Endothelial cell of hepatic sinusoid (primary cell): ENCODE results near the gene KCNQ5.
"Not testable (repeated sequence)": the region's sequence is repeated elsewhere in the genome, so short reads cannot be mapped to it uniquely, and the experiment has no call there.

ENCODE experiments used
- in situ Hi-C: cut with HindIII; loops from 2 replicates; pipeline ENCODE4 v1.10.0; 2017; ENCODE audit warnings: low sequenced_read_pairs

The KCNQ5 gene

DNA sequence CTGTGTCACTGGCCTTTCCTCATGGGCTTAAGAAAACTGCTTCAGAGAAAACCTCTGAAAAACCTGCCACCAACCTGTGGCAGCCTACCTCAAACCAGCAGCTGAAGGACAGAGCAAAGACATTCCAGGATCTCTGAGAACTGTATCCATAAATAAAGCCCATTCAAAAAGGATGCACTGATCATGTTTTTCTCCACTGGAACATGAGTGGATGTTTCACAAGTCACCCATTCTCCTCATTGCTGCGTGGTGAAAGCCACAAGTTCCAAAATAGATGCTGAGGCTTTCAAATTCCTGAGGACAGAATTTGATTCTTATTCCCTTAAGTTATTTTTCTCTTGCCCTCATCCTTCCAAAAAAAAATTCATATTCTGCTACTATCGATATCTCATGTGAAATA is 322.8 kb downstream of the KCNQ5 start:
- in situ Hi-C loops: no loop called here

DNA sequence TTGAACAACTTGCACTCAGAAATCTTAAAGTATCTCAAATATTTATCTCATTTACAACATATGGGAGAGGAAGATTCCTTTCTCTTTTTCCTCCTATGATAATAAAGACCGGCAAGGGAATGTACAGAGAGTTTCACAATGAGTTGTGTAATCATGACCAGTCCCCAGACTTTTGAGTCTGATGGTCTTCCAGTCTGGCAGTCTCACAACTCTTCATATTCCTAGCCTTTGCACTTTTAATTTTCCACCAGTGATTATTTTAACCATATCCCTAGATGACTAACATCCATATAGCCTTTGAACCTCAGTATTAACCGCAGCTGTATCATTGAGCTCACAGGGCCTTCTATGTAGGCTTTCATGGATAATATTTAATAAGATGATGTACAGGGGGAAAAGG is 324.9 kb downstream of the KCNQ5 start:
- in situ Hi-C loops: no loop called here

DNA sequence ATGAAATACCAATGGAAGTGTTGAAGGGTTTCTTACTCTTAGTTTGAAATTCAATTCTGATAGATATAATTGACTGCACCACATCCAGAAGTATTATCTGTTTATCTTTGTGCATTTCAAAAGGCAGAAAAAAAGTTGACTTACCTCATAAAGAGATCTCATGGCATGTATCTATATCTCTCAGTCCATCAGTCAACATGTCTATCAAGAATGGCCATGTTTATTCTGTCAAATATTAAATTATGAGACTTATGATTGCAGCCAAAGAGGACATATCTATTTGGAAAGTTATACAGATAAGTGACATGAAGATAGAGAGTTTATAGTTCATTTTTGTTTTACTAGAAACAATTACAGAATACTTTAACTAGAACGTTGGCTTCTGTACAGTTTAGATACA is 325.7 kb downstream of the KCNQ5 start:
- in situ Hi-C loops: no loop called here

DNA sequence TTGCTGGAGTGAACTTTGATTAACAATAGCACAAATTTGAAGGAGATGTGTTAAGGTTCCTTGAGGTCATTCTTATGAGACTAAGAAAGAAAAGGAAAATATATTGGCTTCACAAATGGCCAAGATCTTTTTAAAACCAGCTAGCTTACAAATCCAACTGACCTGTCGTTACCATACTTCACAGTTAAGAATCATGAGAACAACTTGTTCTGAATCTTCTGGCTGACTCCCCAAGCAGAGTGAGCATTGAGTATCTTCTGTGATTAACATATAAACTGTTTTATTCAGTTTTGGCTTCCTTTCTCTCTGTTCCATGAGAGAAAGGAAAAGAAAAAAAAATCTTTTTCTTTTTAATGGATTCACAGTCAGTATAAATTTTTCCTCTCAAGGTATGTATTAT is 326.3 kb downstream of the KCNQ5 start:
- in situ Hi-C loops: no loop called here

DNA sequence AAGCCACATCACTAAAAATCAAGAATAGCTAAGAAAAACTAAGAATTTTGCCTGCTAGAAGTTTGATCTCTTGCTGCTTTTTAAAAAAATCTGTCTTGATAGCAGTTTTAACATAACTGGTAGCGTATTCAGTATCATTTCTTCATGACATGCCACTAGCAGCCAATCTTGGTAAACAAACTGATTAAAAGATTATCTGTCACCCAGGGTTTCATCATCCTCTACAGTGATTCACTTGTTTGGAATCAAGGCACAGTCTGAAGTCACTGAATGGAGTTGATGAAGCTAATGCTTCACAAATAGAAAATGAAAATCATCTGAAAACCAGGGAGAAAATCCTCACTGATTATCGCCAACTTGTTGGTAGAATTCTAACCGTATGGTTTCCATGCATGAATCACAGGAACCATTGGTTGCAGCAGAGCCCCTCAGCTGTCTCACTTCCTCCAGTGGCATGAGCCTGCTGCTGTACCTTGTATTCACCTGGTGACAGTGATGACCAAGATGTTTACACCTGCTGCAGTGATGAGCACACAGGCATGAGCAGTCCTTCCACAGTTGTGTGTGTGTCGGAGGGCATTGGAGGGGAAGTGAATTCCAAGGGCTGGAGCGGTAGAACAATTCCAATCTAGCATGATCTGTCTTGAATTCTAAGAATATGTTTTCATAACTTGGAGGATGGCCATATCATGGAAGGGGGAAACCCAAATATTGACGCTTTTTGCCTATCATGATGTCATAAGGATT is 328.4 kb downstream of the KCNQ5 start:
- in situ Hi-C loops: no loop called here

DNA sequence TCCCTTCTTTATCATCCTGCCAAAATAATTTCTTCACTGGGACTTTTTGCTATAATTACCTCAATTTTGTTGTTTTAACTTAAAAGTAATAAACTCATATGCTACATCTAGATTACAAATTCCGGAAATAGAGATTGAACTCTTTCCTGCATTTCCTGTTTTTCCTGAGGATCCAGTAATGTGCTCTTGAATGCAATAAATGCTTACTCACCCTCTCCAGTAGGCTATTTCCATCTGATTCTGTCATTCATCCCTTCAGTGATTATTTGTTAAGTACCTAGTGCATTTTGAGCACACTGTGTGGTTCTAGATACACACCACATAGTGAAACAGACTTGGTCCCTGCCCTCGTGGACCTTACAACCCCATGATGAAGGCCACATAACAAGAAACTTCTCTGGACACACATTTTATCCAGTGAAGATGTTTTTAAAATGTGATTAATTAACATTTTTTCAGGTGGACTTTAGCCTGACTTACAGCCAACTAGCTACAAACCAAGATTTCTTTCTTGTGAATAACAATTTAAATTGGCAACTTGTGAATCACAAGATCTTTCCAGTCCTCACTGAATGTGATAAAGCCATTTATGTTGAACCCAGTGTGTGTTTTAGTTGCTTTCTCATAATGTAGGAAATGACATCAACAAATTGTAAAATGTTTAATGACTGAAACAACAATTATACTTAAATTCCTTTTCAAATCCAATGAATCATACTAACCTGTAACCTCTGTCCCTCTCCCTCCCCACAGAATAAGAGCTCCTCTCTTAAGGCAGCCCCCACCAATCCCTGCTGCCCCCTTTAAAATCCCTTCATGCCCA is 331.2 kb downstream of the KCNQ5 start:
- in situ Hi-C loops: no loop called here

DNA sequence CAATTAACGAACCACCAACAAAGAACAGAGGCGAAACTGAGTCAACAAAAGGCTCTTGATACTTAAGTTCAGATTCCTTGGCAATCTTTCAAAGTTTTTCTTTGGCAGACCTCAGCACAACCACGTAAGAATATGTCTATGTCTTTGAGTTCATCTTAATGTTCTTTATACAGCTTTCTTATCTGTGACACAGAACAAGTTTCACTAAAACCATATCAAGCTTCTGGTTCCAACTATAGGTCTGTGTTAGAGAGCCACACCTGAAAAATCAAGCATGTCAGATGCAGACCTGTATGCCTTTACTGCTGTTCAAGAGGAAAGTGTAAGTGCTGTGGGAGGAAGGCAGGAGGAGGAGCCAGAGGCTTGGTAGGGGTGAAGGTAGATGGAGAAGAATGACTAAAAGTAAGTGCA is 332.1 kb downstream of the KCNQ5 start:
- in situ Hi-C loops: no loop called here

DNA sequence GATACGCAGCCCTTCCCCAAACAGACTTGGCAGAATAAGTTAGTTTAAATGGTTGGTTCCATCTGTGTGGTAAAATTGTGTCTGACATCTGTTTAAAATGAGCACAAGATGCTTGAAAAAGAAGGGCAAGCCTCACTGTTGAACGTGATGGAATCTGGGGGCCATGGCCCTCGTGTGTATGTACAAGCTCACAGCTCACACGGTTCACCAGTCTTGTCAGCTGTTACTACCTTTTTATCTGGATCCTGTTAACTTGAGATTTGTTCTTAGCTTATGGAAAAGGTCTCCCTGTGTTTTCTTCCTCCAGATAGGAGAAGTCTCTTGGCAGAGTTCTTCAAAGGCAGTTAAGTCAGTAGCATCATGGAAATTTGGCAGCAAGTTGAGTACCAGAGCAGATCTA is 332.9 kb downstream of the KCNQ5 start:
- in situ Hi-C loops: no loop called here

DNA sequence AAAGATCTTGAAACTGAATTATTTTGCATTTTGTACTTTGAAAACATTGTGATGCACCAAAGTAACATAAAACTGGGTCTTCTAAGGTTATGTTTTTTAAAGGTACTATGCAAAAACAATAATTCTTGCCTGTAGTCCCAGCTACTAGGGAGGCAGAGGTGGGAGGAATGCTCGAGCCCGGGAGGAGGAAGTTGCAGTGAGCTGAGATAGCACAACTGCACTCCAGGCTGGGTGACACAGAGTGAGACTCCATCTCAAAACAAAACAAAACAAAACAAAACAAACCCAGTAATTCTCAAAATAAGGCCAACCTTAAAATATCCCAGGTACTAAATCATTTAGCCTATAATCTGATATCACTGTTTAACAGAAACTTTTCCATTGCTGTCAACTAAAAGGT is 333.8 kb downstream of the KCNQ5 start:
- in situ Hi-C loops: no loop called here

DNA sequence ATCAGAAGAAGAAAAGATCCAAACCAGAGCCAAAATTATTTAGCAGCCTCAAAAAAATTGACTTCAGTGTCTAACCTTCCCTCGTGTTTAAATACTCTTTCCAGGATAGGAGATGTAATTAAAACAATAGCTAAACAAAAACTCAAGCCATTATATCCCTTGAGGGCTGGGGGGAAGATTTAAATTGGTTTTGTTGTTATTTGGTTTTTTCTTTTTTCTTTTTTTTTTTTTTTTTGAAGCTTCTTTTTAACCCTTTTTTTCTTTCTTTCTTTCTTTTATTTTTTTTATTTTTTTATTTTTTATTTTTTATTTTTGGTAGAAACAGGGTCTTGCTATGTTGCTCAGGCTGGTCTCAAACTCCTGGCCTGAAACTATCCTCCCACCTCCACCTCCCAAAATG is 334.4 kb downstream of the KCNQ5 start:
- in situ Hi-C loops: no loop called here

DNA sequence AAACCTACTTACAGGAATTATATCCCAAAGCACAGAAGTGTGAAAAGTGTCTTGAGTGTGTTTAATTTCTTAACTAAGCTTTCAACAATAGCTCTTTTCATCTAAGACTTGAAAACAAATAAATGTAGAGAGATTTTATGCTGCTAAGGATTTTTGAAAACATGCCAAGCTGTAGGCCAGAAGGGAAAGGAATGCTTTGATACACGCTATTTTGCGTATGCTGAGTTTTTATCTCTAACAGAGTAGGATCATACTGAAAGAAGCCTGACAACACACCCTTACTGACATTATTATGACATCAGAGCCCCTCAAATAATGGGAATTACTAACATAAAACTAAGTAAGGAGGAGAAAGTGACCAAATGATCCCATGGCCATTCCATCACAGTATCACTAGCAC is 338.0 kb downstream of the KCNQ5 start:
- in situ Hi-C loops: no loop called here

DNA sequence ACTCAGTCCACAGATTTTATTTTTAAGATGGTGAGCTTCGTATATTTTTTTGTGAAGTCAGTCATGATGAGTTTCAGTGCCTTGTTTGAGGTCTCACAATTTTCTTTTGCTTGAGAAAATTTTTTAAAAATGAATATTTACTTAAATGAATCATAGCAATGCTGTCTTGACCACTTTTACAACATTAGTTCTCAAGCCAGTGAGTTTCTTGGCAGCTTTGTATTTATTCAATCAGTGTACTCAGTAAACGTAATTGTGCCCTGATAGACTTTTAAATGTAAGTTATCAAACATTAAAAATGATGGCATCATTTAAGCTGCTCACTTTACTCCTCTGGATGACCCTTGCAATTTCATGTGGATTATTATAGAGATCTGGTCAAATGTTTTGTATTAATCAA is 342.1 kb downstream of the KCNQ5 start:
- in situ Hi-C loops: no loop called here

DNA sequence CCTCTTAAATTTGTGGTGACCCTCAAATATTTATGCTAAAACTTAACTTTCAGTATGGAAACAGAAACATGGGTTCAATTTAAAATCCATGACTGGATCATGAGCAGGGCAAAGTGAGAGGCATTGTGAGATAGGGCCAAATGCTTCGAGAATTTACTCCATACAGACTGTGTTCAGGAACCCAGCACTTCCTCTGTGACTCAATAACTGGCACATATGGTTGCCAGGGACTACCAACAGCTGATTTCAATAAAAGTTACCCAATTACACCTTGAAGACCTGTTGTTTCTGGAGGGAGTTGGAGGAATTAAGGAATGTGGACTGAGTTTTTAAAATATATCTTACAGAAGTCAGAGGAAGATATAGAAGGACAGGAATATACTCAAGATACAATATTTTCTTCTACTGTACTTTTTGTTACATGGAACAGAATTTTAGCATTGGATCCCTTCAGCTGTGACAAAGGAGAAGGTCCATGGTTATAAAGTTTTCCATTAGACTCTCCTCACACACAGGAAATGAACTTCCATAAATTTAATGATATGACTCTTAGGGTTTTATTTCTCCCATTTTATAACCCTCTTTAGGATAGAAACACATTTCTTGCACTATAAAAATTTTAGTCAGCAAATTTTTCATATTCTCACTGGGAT is 344.9 kb downstream of the KCNQ5 start:
- in situ Hi-C loops: no loop called here

DNA sequence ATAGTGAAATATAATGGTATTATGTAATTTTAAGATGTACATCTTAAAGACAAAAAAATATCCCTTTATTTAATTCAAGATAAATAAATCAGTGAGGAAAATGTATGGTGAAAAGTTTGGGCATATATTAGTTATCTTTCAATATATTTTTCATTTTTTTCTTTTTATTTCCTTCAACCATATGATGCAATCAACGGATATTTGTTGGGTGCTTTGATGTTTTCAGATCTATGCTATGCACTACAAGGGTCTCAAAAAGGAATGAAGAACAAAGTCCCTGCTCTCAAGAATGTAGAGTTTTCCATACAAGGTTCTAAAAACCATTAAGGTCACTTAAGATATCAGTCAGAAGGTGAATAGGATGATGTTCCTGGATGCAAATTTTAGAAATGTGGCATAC is 345.5 kb downstream of the KCNQ5 start:
- in situ Hi-C loops: no loop called here

DNA sequence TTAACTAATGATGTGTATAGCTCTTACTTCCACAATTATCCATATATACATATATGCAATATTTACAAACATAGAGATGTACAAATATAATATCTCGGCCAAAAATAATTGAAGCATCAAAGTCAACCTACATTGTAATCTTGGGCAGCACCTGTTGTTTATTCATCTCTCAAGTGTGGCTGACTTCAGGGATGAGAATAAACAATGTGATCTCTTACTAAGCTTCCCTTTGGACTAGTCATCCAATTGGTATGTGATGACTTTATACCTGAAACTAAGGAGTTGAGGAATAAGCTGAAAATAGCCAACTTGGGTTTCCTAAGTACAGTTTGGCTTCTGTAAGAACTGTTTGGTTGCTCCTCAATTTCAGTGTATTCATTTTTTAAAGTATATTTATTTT is 346.8 kb downstream of the KCNQ5 start:
- in situ Hi-C loops: no loop called here

DNA sequence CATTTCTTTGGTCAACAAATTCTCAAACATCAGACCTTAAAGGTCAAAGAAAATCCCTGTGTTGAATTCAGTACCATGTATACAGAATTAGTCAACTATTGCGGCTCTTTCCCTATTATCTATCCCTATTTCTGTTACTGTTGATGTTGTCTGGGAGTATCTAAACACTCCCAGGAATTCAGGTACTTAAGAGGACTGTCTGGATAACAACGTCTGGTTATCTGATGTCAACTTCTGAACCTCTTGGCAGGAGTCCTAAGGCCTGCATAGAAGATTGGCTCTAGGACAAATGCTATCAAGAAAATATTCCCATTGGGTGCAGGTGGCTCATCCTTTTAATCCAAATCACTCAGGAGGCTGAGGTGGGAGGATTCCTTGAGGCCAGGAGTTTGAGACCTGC is 347.8 kb downstream of the KCNQ5 start:
- in situ Hi-C loops: no loop called here

DNA sequence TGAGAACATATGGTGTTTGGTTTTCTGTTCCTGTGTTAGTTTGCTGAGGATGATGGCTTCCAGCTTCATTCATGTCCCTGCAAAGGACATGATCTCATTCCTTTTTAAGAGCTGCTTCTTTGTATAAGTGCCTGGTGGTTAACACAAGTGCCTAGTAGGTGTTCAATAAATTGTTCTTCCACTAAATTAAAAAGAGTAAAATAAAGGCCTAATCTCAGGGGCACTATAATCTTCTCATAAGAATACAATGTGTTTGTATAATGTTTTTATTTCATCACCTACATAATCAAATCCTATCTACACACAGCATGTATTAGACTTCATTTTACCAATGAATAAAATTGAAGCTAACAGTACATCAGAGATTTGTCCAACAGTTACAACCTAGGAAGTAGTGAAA is 350.7 kb downstream of the KCNQ5 start:
- in situ Hi-C loops: no loop called here

DNA sequence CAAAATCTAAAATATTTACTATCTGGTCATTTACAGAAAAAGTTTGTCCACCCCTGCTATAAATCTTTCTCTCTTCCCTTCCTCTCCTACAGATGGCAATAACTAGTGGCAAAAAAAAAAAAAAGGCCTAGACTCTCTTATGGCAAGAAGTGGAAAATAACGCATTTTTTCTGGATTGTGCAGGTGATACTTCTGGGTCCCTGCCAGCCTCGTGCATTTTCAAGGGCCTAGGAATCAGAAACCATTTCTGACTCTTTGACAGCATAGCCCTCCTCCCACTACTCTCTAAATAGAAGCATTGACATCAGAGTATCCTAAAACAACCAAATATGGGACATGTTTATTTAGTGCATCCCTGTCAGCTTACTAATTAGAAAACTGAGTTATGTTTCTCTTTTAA is 352.4 kb downstream of the KCNQ5 start:
- in situ Hi-C loops: no loop called here

DNA sequence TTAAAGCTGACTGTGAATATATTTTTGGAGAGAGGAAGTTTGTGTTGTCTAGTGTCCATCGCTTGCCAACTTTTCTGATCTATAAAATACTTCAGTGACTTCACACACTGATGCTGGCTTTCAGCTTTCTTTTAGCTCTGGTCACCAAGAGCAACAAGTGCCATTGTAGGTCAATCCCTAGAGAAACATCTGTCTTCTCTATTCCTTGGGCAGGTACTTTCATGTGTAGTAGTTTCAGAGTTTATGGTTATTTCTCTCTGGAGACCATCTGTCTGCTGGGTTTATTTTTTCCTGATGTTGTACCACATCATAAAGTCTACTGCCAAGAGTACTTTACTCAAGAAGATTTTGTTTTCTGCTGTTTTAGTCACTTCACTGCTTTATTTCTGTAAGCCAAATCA is 353.5 kb downstream of the KCNQ5 start:
- in situ Hi-C loops: no loop called here

DNA sequence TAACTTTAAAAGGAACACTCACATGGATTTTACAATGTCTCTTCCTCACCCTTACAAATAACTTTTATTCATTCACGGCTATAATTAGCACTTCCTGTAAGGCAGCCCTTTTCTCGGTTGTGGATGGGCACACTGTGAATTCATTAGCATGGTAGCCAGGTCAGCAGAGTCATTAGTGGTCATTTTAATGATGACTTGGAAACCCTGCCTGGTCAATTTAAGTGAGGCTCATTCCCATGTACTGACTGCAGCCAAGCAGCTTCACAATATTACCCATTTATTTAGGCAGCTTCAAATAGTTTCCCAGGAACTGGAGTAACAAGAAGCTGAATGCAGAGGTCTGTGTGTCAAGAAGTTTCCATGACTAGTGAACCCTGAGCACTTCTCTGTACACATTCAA is 354.6 kb downstream of the KCNQ5 start:
- in situ Hi-C loops: no loop called here

DNA sequence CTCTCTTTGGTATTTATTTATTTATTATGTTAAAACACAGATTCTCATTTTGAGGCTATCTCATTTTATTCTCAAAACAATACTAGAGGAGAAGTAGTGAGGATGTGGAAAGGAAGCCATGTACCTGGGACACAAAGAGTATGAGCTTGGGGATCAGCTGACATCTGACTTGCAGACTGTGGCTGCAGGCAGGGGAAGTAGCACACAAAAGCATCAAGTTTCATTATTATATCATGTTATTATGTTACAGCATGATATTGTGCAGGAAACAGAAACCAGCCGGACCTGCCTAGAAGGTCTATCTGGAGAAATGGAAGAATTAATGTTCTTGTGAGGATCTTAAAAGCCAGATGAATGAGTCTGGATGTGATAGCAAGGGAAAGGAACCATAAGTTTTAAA is 355.2 kb downstream of the KCNQ5 start:
- in situ Hi-C loops: no loop called here

DNA sequence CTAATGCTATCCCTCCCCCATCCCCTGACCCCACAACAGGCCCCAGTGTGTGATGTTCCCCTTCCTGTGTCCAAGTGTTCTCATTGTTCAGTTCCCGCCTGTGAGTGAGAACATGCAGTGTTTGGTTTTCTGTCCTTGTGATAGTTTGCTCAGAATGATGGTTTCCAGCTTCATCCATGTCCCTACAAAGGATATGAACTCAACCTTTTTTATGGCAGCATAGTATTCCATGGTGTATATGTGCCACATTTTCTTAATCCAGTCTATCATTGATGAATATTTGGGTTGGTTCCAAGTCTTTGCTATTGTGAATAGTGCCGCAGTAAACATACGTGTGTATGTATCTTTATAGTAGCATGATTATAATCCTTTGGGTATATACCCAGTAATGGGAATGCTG is 356.9 kb downstream of the KCNQ5 start:
- in situ Hi-C loops: not testable (repeated sequence)
